ENCODE results near the gene GPR143. TPM values are rescaled to one million over a fixed set of nuclear protein-coding genes. Genes with fewer than 3 reads are reported as not detected.

GPR143 gene
- total RNA-seq, 2 donors from 2014 or later: 0.62 to 0.74 TPM

- no peak overlapping the region for H3K4me3 ChIP-seq
- H3K4me1 ChIP-seq: no peaks in the 10 kb centered on the region
- no peak overlapping the region for H3K27ac ChIP-seq
- no peak for DNase-seq
- H3K36me3 ChIP-seq: no peaks in the 10 kb centered on the region
- H3K9me3 ChIP-seq: no peaks in the 10 kb centered on the region
- intact Hi-C loops (cut with DNase I): no loop called here
- no peaks in the 10 kb centered on the region for H3K27me3 ChIP-seq
- TF ChIP-seq CTCF (IDR thresholded peaks at IDR 0.05): no peak
- no peak overlapping the region for H3K9ac ChIP-seq (ENCODE audit: low read depth in 2 of 2, low read length in 2 of 2)
Measured at GRCh38 chrX:9747644-9748043, 18.0 kb downstream of the GPR143 start.

- H3K27ac ChIP-seq: no peak overlapping the region
Measured at GRCh38 chrX:9746148-9746888, 19.3 kb downstream of the GPR143 start.

GRCh38 chrX:9745417-9746115 is 20.1 kb downstream of the GPR143 start:
- TF ChIP-seq CTCF (IDR thresholded peaks at IDR 0.05): no peak
- no peaks in the 10 kb centered on the region for H3K4me1 ChIP-seq
- H3K4me3 ChIP-seq: no peak overlapping the region
- intact Hi-C loops (cut with DNase I): no loop called here
- H3K27ac ChIP-seq: no peak overlapping the region
- no peak overlapping the region for H3K9ac ChIP-seq (ENCODE audit: low read depth in 2 of 2, low read length in 2 of 2)
- H3K9me3 ChIP-seq: no peaks in the 10 kb centered on the region
- DNase-seq: no peak
- no peaks in the 10 kb centered on the region for H3K27me3 ChIP-seq
- no peaks in the 10 kb centered on the region for H3K36me3 ChIP-seq

More at GRCh38 chrX:9746148-9746888, 19.3 kb downstream of the GPR143 start:
- Histone ChIP-seq H3K4me1 (no peaks in the 10 kb centered on the region), H3K27me3 (no peaks in the 10 kb centered on the region), H3K36me3 (no peaks in the 10 kb centered on the region), H3K4me3 (no peak overlapping the region), H3K9ac (ENCODE audit: low read depth in 2 of 2, low read length in 2 of 2) (no peak overlapping the region), H3K9me3 (no peaks in the 10 kb centered on the region)
- no peak for DNase-seq
- TF ChIP-seq CTCF (IDR thresholded peaks at IDR 0.05): no peak
- intact Hi-C loops (cut with DNase I): no loop called here

- intact Hi-C loops (cut with DNase I): no loop called here
- TF ChIP-seq CTCF (IDR thresholded peaks at IDR 0.05): no peak
- DNase-seq: no peak
- H3K4me1 ChIP-seq: no peaks in the 10 kb centered on the region
- H3K4me3 ChIP-seq: no peak overlapping the region
- no peaks in the 10 kb centered on the region for H3K27me3 ChIP-seq
- H3K9me3 ChIP-seq: no peaks in the 10 kb centered on the region
- no peak overlapping the region for H3K27ac ChIP-seq
- H3K36me3 ChIP-seq: no peaks in the 10 kb centered on the region
- no peak overlapping the region for H3K9ac ChIP-seq (ENCODE audit: low read depth in 2 of 2, low read length in 2 of 2)
Measured at GRCh38 chrX:9739130-9739529, 26.5 kb downstream of the GPR143 start.

GRCh38 chrX:9738151-9738550 is 27.5 kb downstream of the GPR143 start:
- H3K4me1 ChIP-seq: no peaks in the 10 kb centered on the region
- H3K36me3 ChIP-seq: no peaks in the 10 kb centered on the region
- H3K27ac ChIP-seq: no peak overlapping the region
- no peak overlapping the region for H3K4me3 ChIP-seq
- intact Hi-C loops (cut with DNase I): no loop called here
- H3K27me3 ChIP-seq: no peaks in the 10 kb centered on the region
- H3K9ac ChIP-seq (ENCODE audit: low read depth in 2 of 2, low read length in 2 of 2): no peak overlapping the region
- no peak for TF ChIP-seq CTCF (IDR thresholded peaks at IDR 0.05)
- no peaks in the 10 kb centered on the region for H3K9me3 ChIP-seq
- DNase-seq: no peak

All from colonic mucosa (tissue), 4 donors.